B cell (primary cell): ENCODE results near the gene MRGPRG. TPM values are rescaled to one million over a fixed set of nuclear protein-coding genes. Genes with fewer than 3 reads are reported as not detected.

ENCODE experiments used
- ATAC-seq: fragments of 200-7000 bp; cut with Tn5 transposase; one replicate; pipeline ENCODE4 v1.10.0; 2021; ENCODE audit warnings: low read depth, mild to moderate bottlenecking, moderate number of reproducible peaks, moderate library complexity
- CTCF ChIA-PET: fragments of 350-600 bp; sonication (Branson Sonifier 250); formaldehyde crosslinking; loops from one replicate; lab custom pipeline; 2021; ENCODE audit warnings: antibody characterized with exemption, inconsistent platforms; lab: Charles Lee
- POLR2A ChIA-PET: fragments of 350-600 bp; sonication (Branson Sonifier 250); formaldehyde crosslinking; loops from one replicate; lab custom pipeline; 2021; ENCODE audit warnings: antibody characterized with exemption; lab: Charles Lee
- DNase-seq: peaks from one replicate; pipeline ENCODE4 v3.0.0; 2013
- H2AFZ ChIP-seq: 2 replicates; pipeline ENCODE4 v1.6.1; 2012; ENCODE audit warnings: mild to moderate bottlenecking, low read depth, low read length; ENCODE audit not compliant: insufficient read depth, poor library complexity, severe bottlenecking
- H3K27ac ChIP-seq, 2 donors: 1 replicate in 1 of 2; 2 replicates in 1 of 2; pipeline ENCODE4 v1.5.1; 2012 to 2013; ENCODE audit warnings: low read length in 2 of 2, mild to moderate bottlenecking in 2 of 2, moderate library complexity in 1 of 2
- H3K27me3 ChIP-seq, 4 experiments: fragments of 200-600 bp in 1 of 4; sonication (generic) in 1 of 4; replicated peaks in 1 of 4; 1 replicate in 2 of 4; 2 replicates in 2 of 4; pipeline versions ENCODE4 v1.6.1 to v1.7.0; 2013 to 2016; ENCODE audit warnings: low read length in 3 of 4, mild to moderate bottlenecking in 2 of 4, mixed read lengths in 1 of 4, moderate library complexity in 1 of 4; ENCODE audit not compliant: insufficient read depth in 4 of 4, control insufficient read depth in 3 of 4; ENCODE audit errors: control extremely low read depth in 1 of 4
- H3K36me3 ChIP-seq, 2 experiments: replicated peaks in 1 of 2; 1 replicate in 1 of 2; 2 replicates in 1 of 2; pipeline versions ENCODE4 v1.6.1 to v1.7.1; 2013; ENCODE audit warnings: low read length in 1 of 2; ENCODE audit not compliant: insufficient read depth in 2 of 2, control insufficient read depth in 1 of 2; ENCODE audit errors: control extremely low read depth in 1 of 2, extremely low read depth in 1 of 2
- H3K4me1 ChIP-seq, 2 donors: fragments of 200-600 bp in 1 of 2; sonication (generic) in 1 of 2; 1 replicate in 1 of 2; 2 replicates in 1 of 2; pipeline versions ENCODE4 v1.5.1 to v1.6.1; 2013 to 2017; ENCODE audit warnings: low read length in 2 of 2; ENCODE audit not compliant: control insufficient read depth in 2 of 2, insufficient read depth in 2 of 2
- H3K4me2 ChIP-seq: replicated peaks from 2 replicates; pipeline ENCODE3; 2012; ENCODE audit warnings: mild to moderate bottlenecking, low read depth, low read length; ENCODE audit not compliant: poor library complexity, severe bottlenecking
- H3K4me3 ChIP-seq, 5 experiments: fragments of 200-600 bp in 1 of 5; sonication (generic) in 1 of 5; 1 replicate in 3 of 5; 2 replicates in 2 of 5; pipeline versions ENCODE4 v1.5.1 to v1.7.0; 2011 to 2016; ENCODE audit warnings: low read length in 4 of 5, mild to moderate bottlenecking in 4 of 5, low read depth in 2 of 5, control low read depth in 1 of 5, moderate library complexity in 1 of 5; ENCODE audit not compliant: insufficient read depth in 1 of 5; ENCODE audit errors: control extremely low read depth in 1 of 5, extremely low read depth in 1 of 5
- H3K79me2 ChIP-seq: fragments of 200-600 bp; sonication (generic); one replicate; pipeline ENCODE4 v1.6.0; 2016; ENCODE audit warnings: low read length; ENCODE audit not compliant: control insufficient read depth, insufficient read depth
- H3K9ac ChIP-seq: fragments of 200-600 bp; sonication (generic); 2 replicates; pipeline ENCODE4 v1.6.1; 2017; ENCODE audit warnings: mild to moderate bottlenecking, low read length, moderate library complexity
- H3K9me3 ChIP-seq, 3 donors: one replicate each; pipeline versions ENCODE4 v1.6.1 to v1.7.1; 2013; ENCODE audit warnings: low read length in 2 of 3; ENCODE audit not compliant: control insufficient read depth in 2 of 3, insufficient read depth in 1 of 3; ENCODE audit errors: control extremely low read depth in 1 of 3
- H4K20me1 ChIP-seq: 2 replicates; pipeline ENCODE4 v1.6.0; 2012; ENCODE audit warnings: mild to moderate bottlenecking, low read length; ENCODE audit not compliant: insufficient read depth, control insufficient read depth, poor library complexity, severe bottlenecking
- H3K27ac Mint-ChIP-seq: one replicate; pipeline ENCODE4 v1.8.0; 2021; ENCODE audit warnings: mixed read lengths
- H3K27me3 Mint-ChIP-seq: one replicate; pipeline ENCODE4 v1.8.0; 2021; ENCODE audit warnings: mixed read lengths
- H3K4me1 Mint-ChIP-seq: one replicate; pipeline ENCODE4 v1.8.0; 2021; ENCODE audit warnings: mixed read lengths
- H3K4me3 Mint-ChIP-seq: one replicate; pipeline ENCODE4 v1.8.0; 2021; ENCODE audit warnings: mixed read lengths
- H3K9me3 Mint-ChIP-seq: one replicate; pipeline ENCODE4 v1.8.0; 2022; ENCODE audit warnings: mixed read lengths; ENCODE audit not compliant: insufficient read depth
- EZH2 ChIP-seq: IDR thresholded peaks from 2 replicates; pipeline ENCODE4 v1.6.1; 2012; ENCODE audit warnings: borderline replicate concordance, low read depth, mild to moderate bottlenecking, moderate library complexity, low read length; ENCODE audit not compliant: insufficient read depth, poor library complexity, severe bottlenecking
- WGBS: methylation state at CpG from one replicate; pipeline ENCODE4 v1.1.5; 2013; ENCODE audit warnings: missing lambda C conversion rate; ENCODE audit not compliant: insufficient coverage; 5-methylcytosine and 5-hydroxymethylcytosine counted together
- intact Hi-C: fragments of 100-400 bp; cut with micrococcal nuclease; formaldehyde crosslinking; loops from one replicate; pipeline ENCODE4 v1.10.0; 2022
- polyA plus RNA-seq: library from polyadenylated mRNA; depleted of rRNA; stranded (reverse); fragments of >200 nt; gene quantifications from 2 replicates; pipeline ENCODE4 v1.2.3, GENCODE V29; 2012
- total RNA-seq, 2 donors: library from RNA; stranded (reverse); fragments of 120-200 nt in 1 of 2; gene quantifications; 1 replicate in 1 of 2; 2 replicates in 1 of 2; pipeline versions ENCODE4 v1.2.3 to v1.2.4, GENCODE V29; 2013 to 2022
- TF ChIP-seq, protein P1 (sequence below): fragments of 200-600 bp; IDR thresholded peaks from one replicate; pipeline ENCODE4 v1.8.0; 2022; ENCODE audit warnings: antibody characterized with exemption, mild to moderate bottlenecking

MRGPRG gene
- total and polyA plus RNA-seq, 2 donors (not counting 1 experiment from before 2014, with no cell fraction given), result not detected

DNA sequence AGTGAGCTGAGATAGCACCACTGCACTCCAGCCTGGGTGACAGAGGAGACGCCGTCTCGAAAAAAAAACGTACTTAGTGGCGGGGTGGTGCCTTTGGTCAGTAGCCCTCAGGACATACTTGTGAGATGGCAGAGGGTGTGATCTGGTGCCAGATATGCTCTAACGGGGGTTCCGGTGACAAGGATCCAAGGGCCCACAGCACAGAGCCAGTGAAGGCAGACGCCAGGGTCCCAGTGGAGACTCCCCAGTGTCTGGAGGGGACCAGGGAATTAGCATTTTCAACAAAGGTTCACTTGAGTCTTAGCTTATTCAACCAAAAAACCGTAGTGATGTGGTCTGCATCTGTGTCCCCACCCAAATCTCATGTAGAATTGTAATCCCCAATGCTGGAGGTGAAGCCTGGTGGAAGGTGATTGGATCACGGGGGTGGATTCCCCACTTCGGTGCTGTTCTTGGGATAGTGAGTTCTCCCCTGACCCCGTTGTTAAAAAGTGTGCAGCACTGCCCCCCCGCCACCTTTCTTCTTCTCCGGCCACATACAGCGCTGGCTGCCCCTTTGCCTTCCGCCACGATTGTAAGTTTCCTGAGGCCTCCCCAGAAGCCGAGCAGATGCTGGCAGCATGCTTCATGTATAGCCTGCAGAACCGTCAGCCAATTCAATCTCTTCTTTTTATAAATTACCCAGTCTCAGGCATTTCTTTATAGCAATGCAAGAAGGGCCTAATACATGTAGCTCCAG, 26.9 kb downstream of the MRGPRG start:
- ATAC-seq, result no peak
- Histone ChIP-seq H3K9me3 (peaks cover 0 to 4% (median 0%) of the 10 kb centered on the region in 3 donors), H3K79me2 (no peaks in the 10 kb centered on the region), H3K4me1 (no peaks in the 10 kb centered on the region), H3K36me3 (no peaks in the 10 kb centered on the region), H3K27me3 (peaks cover 0 to 2% (median 0%) of the 10 kb centered on the region in 4 experiments), H2AFZ (no peak overlapping the region), H3K9ac (no peak overlapping the region), H3K4me3 (no peak overlapping the region), H3K27ac (no peak overlapping the region), H4K20me1 (no peaks in the 10 kb centered on the region), H3K4me2 (no peak overlapping the region)
- peaks cover 5% of the 10 kb centered on the region for H3K27me3 Mint-ChIP-seq
- H3K27ac Mint-ChIP-seq, result no peak overlapping the region
- no peak for DNase-seq
- H3K4me3 Mint-ChIP-seq, result no peak overlapping the region
- intact Hi-C loops, result no loop called here
- ChIA-PET CTCF (no interaction called here), POLR2A (no interaction called here)
- H3K4me1 Mint-ChIP-seq, result no peaks in the 10 kb centered on the region
- H3K9me3 Mint-ChIP-seq, result no peaks in the 10 kb centered on the region
- 94% methylated on average over 17 of the region's 19 CpGs for WGBS
- TF ChIP-seq, protein P1, sequence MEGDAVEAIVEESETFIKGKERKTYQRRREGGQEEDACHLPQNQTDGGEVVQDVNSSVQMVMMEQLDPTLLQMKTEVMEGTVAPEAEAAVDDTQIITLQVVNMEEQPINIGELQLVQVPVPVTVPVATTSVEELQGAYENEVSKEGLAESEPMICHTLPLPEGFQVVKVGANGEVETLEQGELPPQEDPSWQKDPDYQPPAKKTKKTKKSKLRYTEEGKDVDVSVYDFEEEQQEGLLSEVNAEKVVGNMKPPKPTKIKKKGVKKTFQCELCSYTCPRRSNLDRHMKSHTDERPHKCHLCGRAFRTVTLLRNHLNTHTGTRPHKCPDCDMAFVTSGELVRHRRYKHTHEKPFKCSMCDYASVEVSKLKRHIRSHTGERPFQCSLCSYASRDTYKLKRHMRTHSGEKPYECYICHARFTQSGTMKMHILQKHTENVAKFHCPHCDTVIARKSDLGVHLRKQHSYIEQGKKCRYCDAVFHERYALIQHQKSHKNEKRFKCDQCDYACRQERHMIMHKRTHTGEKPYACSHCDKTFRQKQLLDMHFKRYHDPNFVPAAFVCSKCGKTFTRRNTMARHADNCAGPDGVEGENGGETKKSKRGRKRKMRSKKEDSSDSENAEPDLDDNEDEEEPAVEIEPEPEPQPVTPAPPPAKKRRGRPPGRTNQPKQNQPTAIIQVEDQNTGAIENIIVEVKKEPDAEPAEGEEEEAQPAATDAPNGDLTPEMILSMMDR, result no peak
- no peak for TF ChIP-seq EZH2

DNA sequence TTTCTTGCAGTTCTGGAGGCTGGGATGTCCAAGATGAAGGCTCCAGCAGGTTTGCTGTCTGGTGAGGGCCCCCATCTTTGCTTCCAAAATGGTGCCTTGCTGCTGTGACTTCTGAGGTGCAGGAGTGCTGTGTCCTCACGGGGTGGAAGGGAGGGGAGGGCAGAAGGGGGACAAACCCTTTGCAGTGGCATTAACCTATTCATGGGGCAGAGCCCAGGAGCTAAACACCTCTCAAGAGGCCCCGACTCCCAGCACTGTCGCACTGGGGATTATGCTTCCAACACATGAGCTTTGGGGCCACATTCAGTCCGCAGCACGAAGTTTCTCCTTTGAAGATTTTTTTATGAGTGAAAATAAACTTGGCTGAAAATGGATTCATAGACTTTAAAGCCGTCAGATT, 28.0 kb downstream of the MRGPRG start:
- Histone ChIP-seq H3K4me2 (no peak overlapping the region), H2AFZ (no peak overlapping the region), H3K9ac (no peak overlapping the region), H3K36me3 (no peaks in the 10 kb centered on the region), H3K27me3 (peaks cover 0 to 2% (median 0%) of the 10 kb centered on the region in 4 experiments), H3K79me2 (no peaks in the 10 kb centered on the region), H3K27ac (no peak overlapping the region), H3K4me3 (no peak overlapping the region), H4K20me1 (no peaks in the 10 kb centered on the region), H3K9me3 (peaks cover 0 to 7% (median 0%) of the 10 kb centered on the region in 3 donors), H3K4me1 (no peaks in the 10 kb centered on the region)
- TF ChIP-seq, protein P1, result no peak
- no peak for TF ChIP-seq EZH2
- ATAC-seq (no peak), DNase-seq (no peak)
- intact Hi-C loops, result no loop called here
- no peaks in the 10 kb centered on the region for H3K9me3 Mint-ChIP-seq
- no peaks in the 10 kb centered on the region for H3K4me1 Mint-ChIP-seq
- H3K4me3 Mint-ChIP-seq, result no peak overlapping the region
- WGBS, result 94% methylated on average over 6 of the region's 6 CpGs
- H3K27me3 Mint-ChIP-seq, result peaks cover 5% of the 10 kb centered on the region
- ChIA-PET CTCF (no interaction called here), POLR2A (no interaction called here)
- H3K27ac Mint-ChIP-seq, result no peak overlapping the region
